ENCODE data around the gene GCNA.
"Not testable (repeated sequence)": the region's sequence is repeated elsewhere in the genome, so short reads cannot be mapped to it uniquely, and the experiment has no call there.

GCNA gene

GRCh38 chrX:71617742-71618141 is 39.5 kb downstream of the GCNA start:
- DNase-seq: no peak

GRCh38 chrX:71618303-71618721 is 40.1 kb downstream of the GCNA start, which contains the start of gene CXCR3:
TSS of gene CXCR3 (minus strand) at chrX:71618511. CDS start at chrX:71618449, 62 bp downstream.
- no peak for DNase-seq

GRCh38 chrX:71618787-71619186 is 40.5 kb downstream of the GCNA start:
- DNase-seq: no peak

- DNase-seq: no peak
Observed at GRCh38 chrX:71619193-71619592, 41.0 kb downstream of the GCNA start.

GRCh38 chrX:71619986-71620385 is 41.7 kb downstream of the GCNA start:
- DNase-seq: no peak

GRCh38 chrX:71621603-71622002 is 43.4 kb downstream of the GCNA start:
- DNase-seq: no peak

GRCh38 chrX:71622032-71622575 is 43.9 kb downstream of the GCNA start:
- DNase-seq: no peak

- peak in 1 of 2 experiments; percentile 2 for DNase-seq
Observed at GRCh38 chrX:71622576-71623450, 44.6 kb downstream of the GCNA start.

GRCh38 chrX:71623714-71624113 is 45.5 kb downstream of the GCNA start:
- no peak for DNase-seq

GRCh38 chrX:71625471-71625870 is 47.2 kb downstream of the GCNA start:
- no peak for DNase-seq

- DNase-seq: no peak
Observed at GRCh38 chrX:71626576-71626975, 48.3 kb downstream of the GCNA start.

GRCh38 chrX:71627588-71628404 is 49.6 kb downstream of the GCNA start:
- no peak for DNase-seq

GRCh38 chrX:71629467-71629866 is 51.2 kb downstream of the GCNA start:
- no peak for DNase-seq

GRCh38 chrX:71632923-71633657 is 54.9 kb downstream of the GCNA start:
- no peak for DNase-seq

- no peak for DNase-seq
Observed at GRCh38 chrX:71634366-71634765, 56.1 kb downstream of the GCNA start.

GRCh38 chrX:71636438-71637252 is 58.4 kb downstream of the GCNA start:
- no peak for DNase-seq

GRCh38 chrX:71637253-71637618 is 59.0 kb downstream of the GCNA start:
- no peak for DNase-seq

- DNase-seq: no peak
Observed at GRCh38 chrX:71637848-71638247, 59.6 kb downstream of the GCNA start.

GRCh38 chrX:71638409-71638808 is 60.2 kb downstream of the GCNA start:
- DNase-seq: no peak

- no peak for DNase-seq
Observed at GRCh38 chrX:71640002-71640401, 61.8 kb downstream of the GCNA start.

GRCh38 chrX:71644406-71644805 is 66.2 kb downstream of the GCNA start:
- DNase-seq: not testable (repeated sequence)

All from NCI-H526 (cell line).